ENCODE results near the gene THY1. TPM values are rescaled to one million over a fixed set of nuclear protein-coding genes. Genes with fewer than 3 reads are reported as not detected.

Gene THY1
- total and polyA plus RNA-seq, 2 of the 8 experiments (the other 6 are each of a cell fraction or from before 2014, with no cell fraction given): 286 to 2,479 TPM

GRCh38 chr11:119367661-119368120 is 55.3 kb downstream of the THY1 start:
- DNase-seq (ENCODE audit: low read depth in 1 of 2, low spot score in 2 of 2): no peak
- H2BK12ac ChIP-seq (ENCODE audit: low read depth, low read length): peak overlapping the region; percentile 14; the same call in 1 of the 2 replicates
- H3K23me2 ChIP-seq (ENCODE audit: low read depth, low read length): peaks cover 4% of the 10 kb centered on the region; the same call in 1 of the 2 replicates
- H3K4me3 ChIP-seq (ENCODE audit: extremely low read depth in 1 of 4, insufficient read depth in 2 of 4, low read depth in 3 of 4, low read length in 4 of 4): no peak overlapping the region
- 0 out of 2 replicates have a peak overlapping the region, but pooled peaks have one; percentile 15 for H3K18ac ChIP-seq (ENCODE audit: extremely low read depth, low read length)
- no peak overlapping the region for H3K56ac ChIP-seq (replicated peaks; ENCODE audit: insufficient read length, low read depth, low read length)
- H4K8ac ChIP-seq (ENCODE audit: extremely low read depth, insufficient read depth, low read length): no peak overlapping the region
- peak overlapping the region; percentile 88; the same call in 1 of the 2 replicates for H2BK15ac ChIP-seq (ENCODE audit: low read length)
- H3K23ac ChIP-seq (ENCODE audit: insufficient read length): no peak overlapping the region
- ChIA-PET POLR2A (ENCODE audit: partially characterized antibody) (interaction anchor here (1.0 to 1.8 kb wide), 3 partner anchors 8 to 194 kb away, joined by 3 to 5 read pairs (median 5); no protein-coding TSS in a partner anchor), CTCF (ENCODE audit: partially characterized antibody) (interaction anchor here (0.9 to 26.3 kb wide), 13 partner anchors 8 to 238 kb away, joined by 3 to 474 read pairs (median 5); partner anchors contain the start of genes C1QTNF5, MFRP, THY1 and USP2)
- peaks cover 0 to 21% (median 15%) of the 10 kb centered on the region in 4 experiments; a peak in 6 of 7 replicates for H3K4me1 ChIP-seq (replicated peaks in 1 of 4; ENCODE audit: control insufficient read depth in 3 of 4, insufficient read depth in 4 of 4, low read length in 3 of 4)
- no peaks in the 10 kb centered on the region for H3K79me2 ChIP-seq (ENCODE audit: control insufficient read depth in 1 of 2, insufficient read depth in 2 of 2, low read length in 2 of 2)
- no peak overlapping the region for H3K14ac ChIP-seq (ENCODE audit: insufficient read length)
- no peaks in the 10 kb centered on the region; a peak in 1 of 4 replicates for H3K9me3 ChIP-seq (ENCODE audit: insufficient read depth in 2 of 2, low read depth in 1 of 2, low read length in 1 of 2)
- no peak overlapping the region for H2AK5ac ChIP-seq (ENCODE audit: low read depth, low read length)
- H3K27ac ChIP-seq (ENCODE audit: low read depth, low read length): no peak overlapping the region
- H2BK20ac ChIP-seq (ENCODE audit: low read length): no peak overlapping the region
- FAIRE-seq: no peak
- peaks cover 2 to 11% of the 10 kb centered on the region in 2 experiments for H4K20me1 ChIP-seq (replicated peaks in 1 of 2; ENCODE audit: control insufficient read depth in 1 of 2, insufficient read depth in 2 of 2, low read length in 2 of 2)
- no peak overlapping the region for H2AFZ ChIP-seq (ENCODE audit: low read length)
- H3K9ac ChIP-seq (replicated peaks in 1 of 4; ENCODE audit: extremely low read depth in 1 of 4, low read depth in 3 of 4, low read length in 3 of 4): no peak overlapping the region
- no peak overlapping the region for H4K91ac ChIP-seq (replicated peaks; ENCODE audit: insufficient read length, low read length)
- H4K5ac ChIP-seq (ENCODE audit: insufficient read length, low read depth, low read length): no peak overlapping the region
- no peak overlapping the region for H3K4ac ChIP-seq (replicated peaks; ENCODE audit: insufficient read length, low read depth, low read length)
- no peaks in the 10 kb centered on the region for H3K79me1 ChIP-seq (ENCODE audit: low read depth, low read length)
- H3K4me2 ChIP-seq (ENCODE audit: insufficient read depth in 1 of 2, low read depth in 2 of 2, low read length in 2 of 2): no peak overlapping the region
- no peak overlapping the region for H2BK5ac ChIP-seq (ENCODE audit: low read depth, low read length)
- WGBS, 2 experiments (ENCODE audit: extremely low coverage in 1 of 2, insufficient coverage in 1 of 2, insufficient read length in 1 of 2, insufficient replicate concordance in 2 of 2, low coverage in 1 of 2, low lambda C conversion rate in 2 of 2, missing lambda C conversion rate in 1 of 2): 85% methylated on average over 9 of the region's 9 CpGs; no CpG with 5 or more reads in 1 of the 2 experiments
- H3K36me3 ChIP-seq (ENCODE audit: control insufficient read depth in 2 of 4, insufficient read depth in 4 of 4, low read length in 3 of 4): no peaks in the 10 kb centered on the region
- H2BK120ac ChIP-seq (replicated peaks; ENCODE audit: low read depth, low read length): no peak overlapping the region
- H3K27me3 ChIP-seq (replicated peaks in 1 of 4; ENCODE audit: control insufficient read depth in 3 of 4, extremely low read depth in 1 of 4, insufficient read depth in 3 of 4, low read length in 3 of 4): peaks cover 16 to 30% (median 28%) of the 10 kb centered on the region in 4 experiments
- no peak for TF ChIP-seq ZNF274 (IDR thresholded peaks at IDR 0.05; ENCODE audit: borderline replicate concordance, extremely low read depth, low read length)
- TF ChIP-seq RAD21 (IDR thresholded peaks at IDR 0.05 in 1 of 2, conservative IDR thresholded peaks at IDR 0.05 in 1 of 2; ENCODE audit: low read depth in 2 of 2, low read length in 2 of 2): no peak
- no peak for TF ChIP-seq TEAD4 (IDR thresholded peaks at IDR 0.05; ENCODE audit: low read depth, low read length)
- no peak for TF ChIP-seq BACH1 (IDR thresholded peaks at IDR 0.05; ENCODE audit: low read length)
- TF ChIP-seq ASH2L (IDR thresholded peaks at IDR 0.05; ENCODE audit: low read length): no peak
- no peak for TF ChIP-seq EZH2 (IDR thresholded peaks at IDR 0.05; ENCODE audit: low read depth, low read length, severe bottlenecking)
- no peak for TF ChIP-seq TAF1 (IDR thresholded peaks at IDR 0.05; ENCODE audit: low read depth, low read length)
- TF ChIP-seq MAX (IDR thresholded peaks at IDR 0.05): no peak
- TF ChIP-seq CBX5 (IDR thresholded peaks at IDR 0.05; ENCODE audit: low read depth, low read length): no peak
- no peak for TF ChIP-seq CREB1 (IDR thresholded peaks at IDR 0.05)
- no peak for TF ChIP-seq RBBP5 (IDR thresholded peaks at IDR 0.05; ENCODE audit: borderline replicate concordance, low read depth, low read length)
- no peak for TF ChIP-seq GABPA (IDR thresholded peaks at IDR 0.05; ENCODE audit: borderline replicate concordance, insufficient read depth, low read length)
- no peak for TF ChIP-seq SUZ12 (IDR thresholded peaks at IDR 0.05; ENCODE audit: low read length)
